SK-N-SH treated with all-trans-retinoic acid at 6 μM for 48 hours (cell line): Measurements from ENCODE around the gene DLG5.

Experiments
- ATAC-seq: fragments of 200-7000 bp; cut with Tn5 transposase; 3 replicates; pipeline ENCODE4 v1.9.1; 2020; ENCODE audit warnings: mild to moderate bottlenecking, moderate library complexity
- ARNTL ChIP-seq: fragments of 450-650 bp; formaldehyde crosslinking; IDR thresholded peaks from 2 replicates; pipeline ENCODE4 v1.5.0; 2020; ENCODE audit warnings: low read depth, mild to moderate bottlenecking, moderate library complexity, borderline replicate concordance
- BACH2 ChIP-seq: fragments of 250-450 bp; sonication (Bioruptor Pico); IDR thresholded peaks from 2 replicates; pipeline ENCODE4 v1.9.0; 2021; ENCODE audit warnings: mild to moderate bottlenecking, borderline replicate concordance
- CREB5 ChIP-seq: fragments of 250-450 bp; sonication (Bioruptor Pico); IDR thresholded peaks from 2 replicates; pipeline ENCODE4 v1.5.1; 2020; ENCODE audit warnings: low read depth, mild to moderate bottlenecking, moderate library complexity
- CSDC2 ChIP-seq: fragments of 250-450 bp; sonication (Bioruptor Pico); IDR thresholded peaks from 2 replicates; pipeline ENCODE4 v1.5.0; 2020; ENCODE audit warnings: mild to moderate bottlenecking, moderate library complexity
- ESRRG ChIP-seq: fragments of 250-450 bp; sonication (Bioruptor Pico); IDR thresholded peaks from 2 replicates; pipeline ENCODE4 v1.6.1; 2021; ENCODE audit warnings: mild to moderate bottlenecking
- GLIS3 ChIP-seq: fragments of 250-450 bp; sonication (Bioruptor Pico); IDR thresholded peaks from 2 replicates; pipeline ENCODE4 v1.5.0; 2020; ENCODE audit warnings: mild to moderate bottlenecking, moderate library complexity
- ISL1 ChIP-seq: fragments of 250-450 bp; sonication (Bioruptor Pico); IDR thresholded peaks from 2 replicates; pipeline ENCODE4 v2.1.2; 2022; ENCODE audit warnings: mild to moderate bottlenecking, moderate library complexity
- OSR1 ChIP-seq: fragments of 250-450 bp; sonication (Bioruptor Pico); IDR thresholded peaks from 2 replicates; pipeline ENCODE4 v1.8.0; 2022; ENCODE audit warnings: moderate library complexity, mild to moderate bottlenecking, inconsistent platforms
- PPARA ChIP-seq: fragments of 250-450 bp; sonication (Bioruptor Pico); IDR thresholded peaks from 2 replicates; pipeline ENCODE4 v1.5.0; 2020; ENCODE audit warnings: mild to moderate bottlenecking, borderline replicate concordance
- RARB ChIP-seq: fragments of 250-450 bp; sonication (Bioruptor Pico); IDR thresholded peaks from 2 replicates; pipeline ENCODE4 v1.8.0; 2021; ENCODE audit warnings: mild to moderate bottlenecking, moderate library complexity
- SNAI2 ChIP-seq: fragments of 250-450 bp; sonication (Bioruptor Pico); IDR thresholded peaks from 2 replicates; pipeline ENCODE4 v1.5.0; 2020; ENCODE audit warnings: mild to moderate bottlenecking, moderate library complexity
- TCF4 ChIP-seq: fragments of 250-450 bp; sonication (Bioruptor Pico); IDR thresholded peaks from 2 replicates; pipeline ENCODE4 v1.8.0; 2021; ENCODE audit warnings: mild to moderate bottlenecking, moderate library complexity, borderline replicate concordance
- TOX ChIP-seq: fragments of 250-450 bp; sonication (Bioruptor Pico); IDR thresholded peaks from 2 replicates; pipeline ENCODE4 v1.8.0; 2021; ENCODE audit warnings: mild to moderate bottlenecking, moderate library complexity, borderline replicate concordance
- TSHZ2 ChIP-seq: fragments of 250-450 bp; sonication (Bioruptor Pico); IDR thresholded peaks from 2 replicates; pipeline ENCODE4 v1.5.0; 2020; ENCODE audit warnings: mild to moderate bottlenecking, moderate library complexity
- ZC3H10 ChIP-seq: fragments of 250-450 bp; sonication (Bioruptor Pico); IDR thresholded peaks from 2 replicates; pipeline ENCODE4 v1.5.1; 2021; ENCODE audit warnings: mild to moderate bottlenecking, moderate library complexity
- ZFP3 ChIP-seq: fragments of 250-450 bp; sonication (Bioruptor Pico); IDR thresholded peaks from 2 replicates; pipeline ENCODE4 v1.5.0; 2020; ENCODE audit warnings: mild to moderate bottlenecking, moderate library complexity
- ZNF70 ChIP-seq: fragments of 450-650 bp; formaldehyde crosslinking; IDR thresholded peaks from 2 replicates; pipeline ENCODE4 v1.5.0; 2020; ENCODE audit warnings: mild to moderate bottlenecking, moderate library complexity
- ZNF8 ChIP-seq: fragments of 450-650 bp; formaldehyde crosslinking; IDR thresholded peaks from 2 replicates; pipeline ENCODE4 v1.5.0; 2020; ENCODE audit warnings: mild to moderate bottlenecking, moderate library complexity
- TF ChIP-seq, protein P1 (sequence below): fragments of 250-450 bp; sonication (Bioruptor Pico); IDR thresholded peaks from 2 replicates; pipeline ENCODE4 v1.8.0; 2021; ENCODE audit warnings: low read depth, mild to moderate bottlenecking, moderate library complexity, borderline replicate concordance
- TF ChIP-seq, protein P2 (sequence below): fragments of 250-450 bp; sonication (Bioruptor Pico); IDR thresholded peaks from 2 replicates; pipeline ENCODE4 v1.8.0; 2020; ENCODE audit warnings: mild to moderate bottlenecking, moderate library complexity, borderline replicate concordance

The DLG5 gene

GRCh38 chr10:77744245-77744644 is 182.3 kb downstream of the DLG5 start (continued):
- no peak for TF ChIP-seq TSHZ2 (CRISPR knock-in tag)
- TF ChIP-seq, all 23 proteins: peak for 0

- no peak for TF ChIP-seq ZNF70
- no peak for TF ChIP-seq TCF4
- no peak for TF ChIP-seq TSHZ2 (CRISPR knock-in tag)
- no peak for TF ChIP-seq CREB5 (CRISPR knock-in tag)
- no peak for TF ChIP-seq RARB (CRISPR knock-in tag)
- TF ChIP-seq ZFP3 = peak; percentile 61; the same call in 1 of the 2 replicates
- no peak for TF ChIP-seq ESRRG (CRISPR knock-in tag)
- no peak for TF ChIP-seq TOX (CRISPR knock-in tag)
- TF ChIP-seq, protein P1, sequence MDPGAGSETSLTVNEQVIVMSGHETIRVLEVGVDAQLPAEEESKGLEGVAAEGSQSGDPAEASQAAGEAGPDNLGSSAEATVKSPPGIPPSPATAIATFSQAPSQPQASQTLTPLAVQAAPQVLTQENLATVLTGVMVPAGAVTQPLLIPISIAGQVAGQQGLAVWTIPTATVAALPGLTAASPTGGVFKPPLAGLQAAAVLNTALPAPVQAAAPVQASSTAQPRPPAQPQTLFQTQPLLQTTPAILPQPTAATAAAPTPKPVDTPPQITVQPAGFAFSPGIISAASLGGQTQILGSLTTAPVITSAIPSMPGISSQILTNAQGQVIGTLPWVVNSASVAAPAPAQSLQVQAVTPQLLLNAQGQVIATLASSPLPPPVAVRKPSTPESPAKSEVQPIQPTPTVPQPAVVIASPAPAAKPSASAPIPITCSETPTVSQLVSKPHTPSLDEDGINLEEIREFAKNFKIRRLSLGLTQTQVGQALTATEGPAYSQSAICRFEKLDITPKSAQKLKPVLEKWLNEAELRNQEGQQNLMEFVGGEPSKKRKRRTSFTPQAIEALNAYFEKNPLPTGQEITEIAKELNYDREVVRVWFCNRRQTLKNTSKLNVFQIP (CRISPR knock-in tag) = no peak
- no peak for TF ChIP-seq BACH2 (CRISPR knock-in tag)
- TF ChIP-seq CSDC2 (CRISPR knock-in tag) = no peak
- TF ChIP-seq ISL1 (CRISPR knock-in tag) = peak; percentile 64
- no peak for ATAC-seq
These were observed 184.4 kb downstream of the DLG5 start for GRCh38 chr10:77742172-77742571.

DNA sequence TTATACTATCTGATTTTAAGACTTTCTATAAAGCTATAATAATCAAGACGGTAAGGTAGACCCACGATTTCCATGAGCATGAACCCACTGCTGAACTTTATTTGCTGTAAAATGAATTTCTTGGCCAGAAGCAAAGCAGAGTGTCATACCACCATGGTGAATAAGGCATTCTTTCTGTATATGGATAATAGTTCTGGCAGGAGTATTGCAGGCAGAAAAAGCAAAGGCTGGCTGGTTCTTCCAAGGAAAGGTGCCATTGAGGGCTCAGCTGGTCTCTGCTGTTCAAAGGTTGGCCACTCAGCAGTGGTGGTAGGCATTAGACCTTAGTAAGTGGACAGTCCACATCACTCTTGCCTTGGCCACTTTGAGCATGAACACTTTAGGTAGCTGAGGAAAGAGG is 184.8 kb downstream of the DLG5 start:
- no peak for TF ChIP-seq TCF4
- TF ChIP-seq TSHZ2 (CRISPR knock-in tag) = no peak
- TF ChIP-seq, protein P2, sequence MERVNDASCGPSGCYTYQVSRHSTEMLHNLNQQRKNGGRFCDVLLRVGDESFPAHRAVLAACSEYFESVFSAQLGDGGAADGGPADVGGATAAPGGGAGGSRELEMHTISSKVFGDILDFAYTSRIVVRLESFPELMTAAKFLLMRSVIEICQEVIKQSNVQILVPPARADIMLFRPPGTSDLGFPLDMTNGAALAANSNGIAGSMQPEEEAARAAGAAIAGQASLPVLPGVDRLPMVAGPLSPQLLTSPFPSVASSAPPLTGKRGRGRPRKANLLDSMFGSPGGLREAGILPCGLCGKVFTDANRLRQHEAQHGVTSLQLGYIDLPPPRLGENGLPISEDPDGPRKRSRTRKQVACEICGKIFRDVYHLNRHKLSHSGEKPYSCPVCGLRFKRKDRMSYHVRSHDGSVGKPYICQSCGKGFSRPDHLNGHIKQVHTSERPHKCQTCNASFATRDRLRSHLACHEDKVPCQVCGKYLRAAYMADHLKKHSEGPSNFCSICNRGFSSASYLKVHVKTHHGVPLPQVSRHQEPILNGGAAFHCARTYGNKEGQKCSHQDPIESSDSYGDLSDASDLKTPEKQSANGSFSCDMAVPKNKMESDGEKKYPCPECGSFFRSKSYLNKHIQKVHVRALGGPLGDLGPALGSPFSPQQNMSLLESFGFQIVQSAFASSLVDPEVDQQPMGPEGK (CRISPR knock-in tag) = no peak
- no peak for TF ChIP-seq RARB (CRISPR knock-in tag)
- no peak for TF ChIP-seq TOX (CRISPR knock-in tag)
- TF ChIP-seq ESRRG (CRISPR knock-in tag) = no peak
- TF ChIP-seq GLIS3 (CRISPR knock-in tag) = no peak
- no peak for TF ChIP-seq SNAI2
- TF ChIP-seq ZNF8 (CRISPR knock-in tag) = no peak
- no peak for TF ChIP-seq OSR1 (CRISPR knock-in tag)
- TF ChIP-seq ZNF70 = no peak
- TF ChIP-seq ARNTL (CRISPR knock-in tag) = no peak
- TF ChIP-seq ZFP3 = no peak
- TF ChIP-seq PPARA = no peak
- TF ChIP-seq BACH2 (CRISPR knock-in tag) = no peak
- TF ChIP-seq, protein P1 (CRISPR knock-in tag) = no peak
- TF ChIP-seq ZC3H10 (CRISPR knock-in tag) = no peak
- TF ChIP-seq ISL1 (CRISPR knock-in tag) = no peak
- no peak for ATAC-seq
